K562 (cell line): ENCODE results near the gene MCC. TPM values are rescaled to one million over a fixed set of nuclear protein-coding genes. Genes with fewer than 3 reads are reported as not detected.
A peak's percentile ranks its signal among the peaks of the same experiment; 100 is the strongest.

Source experiments
- ARNT ChIP-seq, 2 experiments: fragments of 450-650 bp; IDR thresholded peaks; 2 replicates each; pipeline ENCODE4 v1.6.1; 2016; ENCODE audit warnings: mild to moderate bottlenecking in 1 of 2
- ATF2 ChIP-seq: sonication (generic); formaldehyde crosslinking; IDR thresholded peaks from 2 replicates; pipeline ENCODE4 v1.8.1; 2022; ENCODE audit warnings: missing genetic modification reagents
- CBFA2T2 ChIP-seq: fragments of 450-650 bp; conservative IDR thresholded peaks from 2 replicates; pipeline ENCODE4 v1.6.1; 2017; ENCODE audit warnings: mild to moderate bottlenecking
- CEBPG ChIP-seq, 3 experiments: fragments of 200-800 bp in 1 of 3; sonication (Bioruptor generic) in 1 of 3; sonication (generic) in 1 of 3; formaldehyde crosslinking in 1 of 3; IDR thresholded peaks in 2 of 3; conservative IDR thresholded peaks in 1 of 3; 2 replicates each; pipeline versions ENCODE4 v1.6.1 to v1.8.0; 2016 to 2022; ENCODE audit warnings: missing compliant biosample characterization in 2 of 3, missing genetic modification characterization in 2 of 3, mild to moderate bottlenecking in 1 of 3, missing genetic modification reagents in 1 of 3
- CXXC5 ChIP-seq: fragments of 250-450 bp; sonication (Bioruptor Pico); IDR thresholded peaks from 2 replicates; pipeline ENCODE4 v1.8.0; 2022; ENCODE audit warnings: inconsistent platforms, mild to moderate bottlenecking, moderate library complexity
- DACH1 ChIP-seq: fragments of 450-650 bp; IDR thresholded peaks from 2 replicates; pipeline ENCODE4 v1.6.1; 2018; ENCODE audit not compliant: partially characterized antibody
- ERF ChIP-seq: fragments of 450-650 bp; formaldehyde crosslinking; IDR thresholded peaks from 2 replicates; pipeline ENCODE4 v1.4.0; 2020; ENCODE audit warnings: mild to moderate bottlenecking, mixed read lengths
- HDAC2 ChIP-seq: fragments of 450-650 bp; IDR thresholded peaks from 2 replicates; pipeline ENCODE4 v1.6.1; 2016; ENCODE audit warnings: mild to moderate bottlenecking
- HNRNPH1 ChIP-seq: fragments of 200-400 bp; formaldehyde crosslinking; optimal IDR thresholded peaks from 2 replicates; pipeline ENCODE3; 2017; ENCODE audit warnings: low read depth, mild to moderate bottlenecking, low read length, moderate library complexity
- KDM5B ChIP-seq: fragments of 200-600 bp; sonication (generic); IDR thresholded peaks from 2 replicates; pipeline ENCODE4 v1.6.1; 2012; ENCODE audit warnings: low read depth, mild to moderate bottlenecking, moderate library complexity, low read length, control low read depth, inconsistent platforms; ENCODE audit not compliant: insufficient replicate concordance
- NRF1 ChIP-seq, 2 experiments: fragments of 450-650 bp; IDR thresholded peaks in 1 of 2; conservative IDR thresholded peaks in 1 of 2; 2 replicates each; pipeline ENCODE4 v1.6.1; 2014; ENCODE audit warnings: mild to moderate bottlenecking in 2 of 2
- OTX1 ChIP-seq: fragments of 450-650 bp; formaldehyde crosslinking; IDR thresholded peaks from 2 replicates; pipeline ENCODE4 v1.4.0; 2022; ENCODE audit warnings: mild to moderate bottlenecking
- RNF2 ChIP-seq: sonication (generic); IDR thresholded peaks from 2 replicates; pipeline ENCODE4 v1.6.1; 2016
- SAP30 ChIP-seq: fragments of 200-600 bp; sonication (generic); IDR thresholded peaks from 2 replicates; pipeline ENCODE4 v1.6.1; 2012; ENCODE audit warnings: borderline replicate concordance, low read depth, mild to moderate bottlenecking, moderate library complexity, low read length, control low read depth, inconsistent platforms; ENCODE audit not compliant: insufficient read depth, poor library complexity, severe bottlenecking
- SNRNP70 ChIP-seq: fragments of 200-400 bp; formaldehyde crosslinking; optimal IDR thresholded peaks from 2 replicates; pipeline ENCODE3; 2017; ENCODE audit warnings: low read depth, low read length
- STAT5B ChIP-seq: fragments of 250-450 bp; sonication (Bioruptor Pico); IDR thresholded peaks from 2 replicates; pipeline ENCODE4 v1.8.0; 2021; ENCODE audit warnings: mild to moderate bottlenecking, inconsistent platforms
- SUPT5H ChIP-seq: fragments of 450-650 bp; IDR thresholded peaks from 2 replicates; pipeline ENCODE4 v1.6.1; 2016
- TAF9B ChIP-seq: fragments of 450-650 bp; IDR thresholded peaks from 2 replicates; pipeline ENCODE4 v1.6.1; 2018; ENCODE audit warnings: mild to moderate bottlenecking; ENCODE audit not compliant: partially characterized antibody
- TBL1XR1 ChIP-seq, 2 experiments: IDR thresholded peaks; 2 replicates each; pipeline ENCODE4 v1.6.1; 2012; ENCODE audit warnings: improper control_type of control experiment in 2 of 2, low read length in 2 of 2, mild to moderate bottlenecking in 1 of 2
- TBP ChIP-seq: optimal IDR thresholded peaks from 2 replicates; pipeline ENCODE3; 2011; ENCODE audit warnings: low read depth, low read length, improper control_type of control experiment
- TCF7 ChIP-seq: sonication (generic); IDR thresholded peaks from 2 replicates; pipeline ENCODE4 v1.6.1; 2016; ENCODE audit warnings: antibody characterized with exemption, borderline replicate concordance
- ZBTB17 ChIP-seq: fragments of 450-650 bp; formaldehyde crosslinking; IDR thresholded peaks from 2 replicates; pipeline ENCODE4 v1.4.0; 2020; ENCODE audit warnings: mild to moderate bottlenecking
- ZBTB7A ChIP-seq: IDR thresholded peaks from 2 replicates; pipeline ENCODE4 v1.6.1; 2011; ENCODE audit warnings: low read depth, mild to moderate bottlenecking, low read length, moderate library complexity, borderline replicate concordance; ENCODE audit not compliant: control insufficient read depth
- ZNF668 ChIP-seq: fragments of 250-450 bp; sonication (Bioruptor Pico); IDR thresholded peaks from 2 replicates; pipeline ENCODE4 v1.8.0; 2022; ENCODE audit warnings: mild to moderate bottlenecking, inconsistent platforms
- polyA plus RNA-seq, 8 experiments: library from polyadenylated mRNA; depleted of rRNA in 4 of 8; stranded (reverse) in 5 of 8; unstranded in 3 of 8; fragments of >200 nt; fragmentation: Nextera tagmentation in 2 of 8; fragmentation: Illumina TruSeq in 1 of 8; extraction: Ambion mirVana in 2 of 8; extraction: Trizol in 1 of 8; gene quantifications; 2 replicates each; pipeline versions ENCODE4 v1.2.1 to v1.2.3, GENCODE V29; 2011 to 2014; ENCODE audit warnings: inconsistent platforms in 1 of 8, missing spikeins in 1 of 8
- total RNA-seq, 7 experiments: library from RNA; depleted of rRNA in 6 of 7; stranded (reverse); fragments of >200 nt in 6 of 7; fragmentation: Illumina TruSeq in 2 of 7; extraction: Trizol in 2 of 7; gene quantifications; 2 replicates each; pipeline versions ENCODE4 v1.2.1 to v1.2.3, GENCODE V29; 2011 to 2021; ENCODE audit warnings: low replicate concordance in 1 of 7
- TF ChIP-seq, protein P1 (sequence below), 2 experiments: fragments of 250-450 bp in 1 of 2; fragments of 450-650 bp in 1 of 2; sonication (Bioruptor Pico) in 1 of 2; IDR thresholded peaks; 2 replicates each; pipeline versions ENCODE4 v1.6.1 to v1.8.0; 2016 to 2021; ENCODE audit warnings: mild to moderate bottlenecking in 2 of 2, moderate library complexity in 2 of 2, missing compliant biosample characterization in 1 of 2, missing genetic modification characterization in 1 of 2
- TF ChIP-seq, protein P2 (sequence below): sonication (generic); formaldehyde crosslinking; IDR thresholded peaks from 2 replicates; pipeline ENCODE4 v1.5.0; 2020; ENCODE audit warnings: missing genetic modification reagents

Gene MCC
- total and polyA plus RNA-seq, 9 of the 15 experiments (the other 6 are each of a cell fraction or from before 2014, with no cell fraction given) = 0.04 to 0.24 (median 0.06) TPM; not detected in 1

GRCh38 chr5:113513384-113514288 is 25.4 kb upstream of the MCC start, which contains the start of gene YTHDC2 (continued):
- TF ChIP-seq ZBTB7A (peak; percentile 57; the same call in 1 of the 2 replicates), CBFA2T2 (0 out of 2 replicates have a peak, but pooled peaks have one; percentile 16), OTX1 (no peak), STAT5B (CRISPR knock-in tag) (no peak), KDM5B (peak; percentile 73), DACH1 (peak; percentile 21), ERF (CRISPR knock-in tag) (no peak; the same call in 1 of the 2 replicates), SNRNP70 (no peak), HDAC2 (peak; percentile 38; the same call in 1 of the 2 replicates), ZNF668 (CRISPR knock-in tag) (no peak), SAP30 (peak; percentile 60), TAF9B (peak; percentile 81), ARNT (IDR thresholded peaks at IDR 0.05) (no peak), TCF7 (no peak), RNF2 (no peak), TBP (peak; percentile 78), HNRNPH1 (no peak), CEBPG (CRISPR knock-in tag; IDR thresholded peaks at IDR 0.05) (peak; percentile 22; the same call in 1 of the 2 replicates), CEBPG (tag; conservative IDR thresholded peaks at IDR 0.05 in 1 of 2, IDR thresholded peaks at IDR 0.05 in 1 of 2) (no peak), ATF2 (peak; percentile 95), NRF1 (conservative IDR thresholded peaks at IDR 0.05 in 1 of 2, IDR thresholded peaks at IDR 0.05 in 1 of 2) (peak; percentile 80 to 84), CXXC5 (CRISPR knock-in tag) (peak; percentile 90), TBL1XR1 (IDR thresholded peaks at IDR 0.05; ENCODE audit: low read length in 2 of 2) (peak in 1 of 2 experiments; percentile 35; a peak in 1 of 4 replicates), ZBTB17 (CRISPR knock-in tag) (peak; percentile 58; the same call in 1 of the 2 replicates), SUPT5H (peak; percentile 89)
- TF ChIP-seq, protein P1, sequence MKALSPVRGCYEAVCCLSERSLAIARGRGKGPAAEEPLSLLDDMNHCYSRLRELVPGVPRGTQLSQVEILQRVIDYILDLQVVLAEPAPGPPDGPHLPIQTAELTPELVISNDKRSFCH (CRISPR knock-in tag; IDR thresholded peaks at IDR 0.05) = no peak
- TF ChIP-seq, protein P1 (tag; IDR thresholded peaks at IDR 0.05) = 0 out of 2 replicates have a peak, but pooled peaks have one; percentile 39
- TF ChIP-seq, protein P2, sequence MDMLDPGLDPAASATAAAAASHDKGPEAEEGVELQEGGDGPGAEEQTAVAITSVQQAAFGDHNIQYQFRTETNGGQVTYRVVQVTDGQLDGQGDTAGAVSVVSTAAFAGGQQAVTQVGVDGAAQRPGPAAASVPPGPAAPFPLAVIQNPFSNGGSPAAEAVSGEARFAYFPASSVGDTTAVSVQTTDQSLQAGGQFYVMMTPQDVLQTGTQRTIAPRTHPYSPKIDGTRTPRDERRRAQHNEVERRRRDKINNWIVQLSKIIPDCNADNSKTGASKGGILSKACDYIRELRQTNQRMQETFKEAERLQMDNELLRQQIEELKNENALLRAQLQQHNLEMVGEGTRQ (CRISPR knock-in tag) = peak; percentile 48; the same call in 1 of the 2 replicates
- TF ChIP-seq, all 486 proteins: peak for 133
